ENCODE data around the gene MBIP.
"Not testable (repeated sequence)": the region's sequence is repeated elsewhere in the genome, so short reads cannot be mapped to it uniquely, and the experiment has no call there.

MBIP gene

DNA sequence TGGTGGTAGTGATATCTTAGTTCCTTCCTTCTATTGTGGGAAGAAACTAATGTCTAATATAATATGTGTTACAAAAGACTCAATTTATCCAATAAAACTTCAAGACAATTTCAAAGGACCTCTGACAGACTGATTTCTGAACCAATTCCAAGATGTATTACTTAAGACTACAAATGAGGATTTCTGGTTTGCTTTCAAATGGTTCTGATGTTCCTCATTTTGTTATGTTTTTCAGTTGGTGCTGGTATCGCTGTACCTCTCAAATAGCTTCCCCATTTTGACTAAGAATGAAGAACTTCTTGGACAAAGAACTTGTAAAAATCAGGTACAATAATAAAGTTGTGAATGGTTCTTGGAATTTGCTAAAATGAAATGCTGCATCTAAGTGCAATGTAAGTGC, 19.4 kb upstream of the MBIP start:
- Histone ChIP-seq H3K27me3 (ENCODE audit: low read depth, low read length) (no peaks in the 10 kb centered on the region), H3K36me3 (ENCODE audit: control insufficient read depth in 1 of 2, insufficient read depth in 2 of 2, low read length in 2 of 2) (no peaks in the 10 kb centered on the region), H3K4me3 (ENCODE audit: low read depth in 1 of 2, low read length in 2 of 2) (no peak overlapping the region), H3K27ac (ENCODE audit: low read length) (no peak overlapping the region), H3K4me1 (ENCODE audit: control insufficient read depth in 1 of 2, insufficient read depth in 2 of 2, low read length in 2 of 2) (no peaks in the 10 kb centered on the region), H3K9me3 (ENCODE audit: control insufficient read depth in 1 of 2, low read length in 2 of 2) (no peaks in the 10 kb centered on the region)

DNA sequence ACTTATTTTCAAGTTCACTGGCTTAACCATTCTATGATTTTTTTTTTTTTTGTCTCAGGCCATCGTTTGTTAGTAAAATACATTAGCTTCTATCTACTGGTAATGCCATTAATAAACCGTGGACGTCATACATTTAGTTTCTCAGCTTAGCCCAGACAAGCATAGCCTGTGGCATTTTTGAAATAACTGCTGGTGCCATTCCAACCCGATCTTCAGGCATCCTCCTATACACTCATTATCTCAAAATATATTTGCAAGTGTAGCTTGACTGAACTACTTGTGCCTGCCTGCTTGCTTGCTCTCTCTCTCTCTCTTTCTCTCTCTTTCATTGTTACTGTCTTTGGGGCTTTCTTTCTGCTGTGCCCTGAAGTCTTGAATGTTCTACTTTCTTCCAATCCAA, 12.7 kb upstream of the MBIP start:
- Histone ChIP-seq H3K4me3 (ENCODE audit: low read depth in 1 of 2, low read length in 2 of 2) (no peak overlapping the region), H3K9me3 (ENCODE audit: control insufficient read depth in 1 of 2, low read length in 2 of 2) (no peaks in the 10 kb centered on the region), H3K27me3 (ENCODE audit: low read depth, low read length) (no peaks in the 10 kb centered on the region), H3K4me1 (ENCODE audit: control insufficient read depth in 1 of 2, insufficient read depth in 2 of 2, low read length in 2 of 2) (no peaks in the 10 kb centered on the region), H3K36me3 (ENCODE audit: control insufficient read depth in 1 of 2, insufficient read depth in 2 of 2, low read length in 2 of 2) (no peaks in the 10 kb centered on the region), H3K27ac (ENCODE audit: low read length) (no peak overlapping the region)

DNA sequence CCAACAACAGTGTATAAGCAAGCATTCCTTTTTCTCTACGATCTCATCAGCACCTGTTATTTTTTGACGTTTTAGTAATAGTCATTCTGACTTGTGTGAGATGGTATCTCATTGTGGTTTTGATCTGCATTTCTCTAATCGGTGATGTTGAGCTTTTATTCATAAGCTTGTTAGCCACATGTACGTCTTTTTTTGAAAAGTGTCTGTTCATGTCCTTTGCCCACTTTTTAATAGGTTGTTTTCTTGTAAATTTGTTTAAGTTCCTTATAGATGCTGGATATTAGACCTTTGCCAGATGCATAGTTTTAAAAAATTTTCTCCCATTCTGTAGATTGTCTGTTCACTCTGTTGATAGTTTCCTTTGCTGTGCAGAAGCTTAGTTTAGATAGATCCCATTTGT, 7.1 kb upstream of the MBIP start:
- H3K4me3 ChIP-seq (ENCODE audit: low read depth in 1 of 2, low read length in 2 of 2); H3K9me3 ChIP-seq (ENCODE audit: control insufficient read depth in 1 of 2, low read length in 2 of 2); H3K4me1 ChIP-seq (ENCODE audit: control insufficient read depth in 1 of 2, insufficient read depth in 2 of 2, low read length in 2 of 2); H3K36me3 ChIP-seq (ENCODE audit: control insufficient read depth in 1 of 2, insufficient read depth in 2 of 2, low read length in 2 of 2); H3K27ac ChIP-seq (ENCODE audit: low read length); H3K27me3 ChIP-seq (ENCODE audit: low read depth, low read length): not testable (repeated sequence)

DNA sequence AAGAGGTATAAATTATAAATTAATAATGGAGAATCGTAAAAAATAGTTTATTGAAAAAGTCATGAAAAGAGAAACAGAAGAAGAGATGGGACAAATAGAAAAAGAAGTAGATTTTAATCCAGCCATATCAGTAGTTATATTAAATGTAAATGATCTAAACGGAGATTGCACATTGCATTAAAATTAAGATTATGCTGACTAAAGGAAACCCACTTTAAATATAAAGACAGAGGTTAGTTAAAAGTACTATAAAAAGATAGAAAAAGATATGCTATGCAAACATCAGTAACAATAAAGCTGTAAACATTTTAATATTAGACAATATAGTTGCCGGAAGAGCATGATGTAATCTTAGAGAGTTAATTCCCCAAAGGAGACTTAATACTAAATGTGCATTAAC, 5.4 kb upstream of the MBIP start:
- H3K27me3 ChIP-seq (ENCODE audit: low read depth, low read length): no peaks in the 10 kb centered on the region
- no peak overlapping the region for H3K4me3 ChIP-seq (ENCODE audit: low read depth in 1 of 2, low read length in 2 of 2)

DNA sequence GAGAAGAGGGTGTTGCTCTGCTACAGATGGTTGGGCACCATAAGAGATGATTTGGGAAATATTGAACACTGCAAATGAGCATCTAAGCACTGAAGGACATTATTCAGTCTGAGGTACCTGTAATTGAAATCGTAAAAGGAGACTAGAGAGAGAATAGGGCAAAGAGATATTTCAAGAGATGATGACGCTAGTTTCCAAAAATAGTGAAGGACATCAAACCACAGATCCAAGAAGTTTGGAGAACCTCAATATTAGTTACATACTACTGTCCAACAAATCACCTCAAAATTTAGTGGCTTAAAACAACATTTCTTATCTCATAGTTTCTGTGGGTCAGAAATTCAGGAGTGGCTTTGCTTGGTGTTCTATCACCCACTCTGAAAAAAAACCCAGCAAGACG, 4.5 kb upstream of the MBIP start:
- Histone ChIP-seq H3K36me3 (ENCODE audit: control insufficient read depth in 1 of 2, insufficient read depth in 2 of 2, low read length in 2 of 2) (no peaks in the 10 kb centered on the region), H3K27ac (ENCODE audit: low read length) (no peak overlapping the region), H3K4me1 (ENCODE audit: control insufficient read depth in 1 of 2, insufficient read depth in 2 of 2, low read length in 2 of 2) (no peaks in the 10 kb centered on the region), H3K9me3 (ENCODE audit: control insufficient read depth in 1 of 2, low read length in 2 of 2) (peaks cover 0 to 5% of the 10 kb centered on the region in 2 donors), H3K4me3 (ENCODE audit: low read depth in 1 of 2, low read length in 2 of 2) (no peak overlapping the region), H3K27me3 (ENCODE audit: low read depth, low read length) (no peaks in the 10 kb centered on the region)

More for the DNA sequence above, 5.4 kb upstream of the MBIP start:
- Histone ChIP-seq H3K27ac (ENCODE audit: low read length) (no peak overlapping the region), H3K4me1 (ENCODE audit: control insufficient read depth in 1 of 2, insufficient read depth in 2 of 2, low read length in 2 of 2) (no peaks in the 10 kb centered on the region), H3K9me3 (ENCODE audit: control insufficient read depth in 1 of 2, low read length in 2 of 2) (peaks cover 0 to 5% of the 10 kb centered on the region in 2 donors), H3K36me3 (ENCODE audit: control insufficient read depth in 1 of 2, insufficient read depth in 2 of 2, low read length in 2 of 2) (no peaks in the 10 kb centered on the region)

DNA sequence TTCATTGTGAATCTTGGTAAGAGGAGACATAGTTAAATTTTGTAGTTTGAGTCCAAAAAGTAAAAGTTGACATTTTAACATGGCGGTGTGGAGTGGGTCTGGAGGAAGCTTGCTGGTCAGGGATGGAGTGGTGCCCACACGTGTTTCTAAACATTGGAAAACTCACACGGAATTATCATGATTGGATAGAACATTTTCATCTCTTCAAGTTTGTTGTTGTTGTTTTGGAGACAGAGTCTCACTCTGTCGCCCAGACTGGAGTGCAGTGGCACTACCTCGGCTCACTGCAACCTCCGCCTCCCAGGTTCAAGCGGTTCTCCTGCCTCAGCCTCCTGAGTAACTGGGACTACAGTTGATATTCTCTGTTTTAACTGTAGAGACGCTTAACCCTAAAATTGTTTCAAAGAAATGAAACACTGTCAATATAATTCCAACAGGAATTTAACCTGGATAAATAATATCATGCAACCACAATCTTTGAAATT, 502 bp upstream of the MBIP start:
- Histone ChIP-seq H3K4me1 (ENCODE audit: control insufficient read depth in 1 of 2, insufficient read depth in 2 of 2, low read length in 2 of 2) (peaks cover 0 to 15% of the 10 kb centered on the region in 2 donors), H3K27ac (ENCODE audit: low read length) (no peak overlapping the region), H3K4me3 (ENCODE audit: low read depth in 1 of 2, low read length in 2 of 2) (peak overlapping the region; percentile 78 to 80), H3K9me3 (ENCODE audit: control insufficient read depth in 1 of 2, low read length in 2 of 2) (no peaks in the 10 kb centered on the region), H3K36me3 (ENCODE audit: control insufficient read depth in 1 of 2, insufficient read depth in 2 of 2, low read length in 2 of 2) (no peaks in the 10 kb centered on the region), H3K27me3 (ENCODE audit: low read depth, low read length) (no peaks in the 10 kb centered on the region)

DNA sequence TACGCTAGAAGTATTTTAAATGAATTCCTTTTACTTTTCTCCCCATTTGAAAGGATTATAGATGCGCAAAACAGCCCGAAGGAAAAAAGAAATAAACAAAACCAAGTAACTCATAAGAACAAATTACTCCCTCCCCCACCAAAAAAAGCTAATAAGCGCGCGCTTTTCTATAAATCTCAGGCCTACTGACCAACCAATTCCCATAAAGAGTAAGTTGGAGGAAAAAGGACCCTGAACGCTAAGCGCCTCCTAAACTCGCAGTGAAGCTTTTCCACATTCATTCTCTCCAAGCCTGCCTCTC, 588 bp downstream of the MBIP start:
- no peaks in the 10 kb centered on the region for H3K27me3 ChIP-seq (ENCODE audit: low read depth, low read length)
- peak overlapping the region; percentile 78 to 80 for H3K4me3 ChIP-seq (ENCODE audit: low read depth in 1 of 2, low read length in 2 of 2)
- no peaks in the 10 kb centered on the region for H3K9me3 ChIP-seq (ENCODE audit: control insufficient read depth in 1 of 2, low read length in 2 of 2)
- no peaks in the 10 kb centered on the region for H3K36me3 ChIP-seq (ENCODE audit: control insufficient read depth in 1 of 2, insufficient read depth in 2 of 2, low read length in 2 of 2)
- H3K27ac ChIP-seq (ENCODE audit: low read length): peak overlapping the region; percentile 89
- H3K4me1 ChIP-seq (ENCODE audit: control insufficient read depth in 1 of 2, insufficient read depth in 2 of 2, low read length in 2 of 2): peaks cover 0 to 15% of the 10 kb centered on the region in 2 donors

DNA sequence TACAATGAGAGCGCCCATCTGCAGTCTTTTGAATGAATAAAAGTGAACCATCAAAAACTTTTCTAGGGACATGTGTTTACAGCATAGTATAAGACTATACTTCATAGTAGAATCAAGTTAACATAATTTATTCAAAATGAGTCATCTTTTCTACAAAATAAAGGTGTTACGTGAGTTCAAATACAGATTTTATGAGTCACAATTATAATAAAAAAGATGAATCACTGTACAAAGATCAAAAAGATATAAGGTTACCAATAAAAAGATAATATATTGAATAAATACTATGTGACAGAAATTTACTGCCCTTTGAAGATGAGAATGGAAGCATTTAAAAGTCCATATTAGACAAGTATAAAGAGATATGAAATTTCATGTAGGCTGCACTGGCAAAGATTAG, 2.8 kb downstream of the MBIP start:
- peaks cover 0 to 15% of the 10 kb centered on the region in 2 donors for H3K4me1 ChIP-seq (ENCODE audit: control insufficient read depth in 1 of 2, insufficient read depth in 2 of 2, low read length in 2 of 2)
- H3K4me3 ChIP-seq (ENCODE audit: low read depth in 1 of 2, low read length in 2 of 2): no peak overlapping the region
- no peaks in the 10 kb centered on the region for H3K27me3 ChIP-seq (ENCODE audit: low read depth, low read length)
- no peak overlapping the region for H3K27ac ChIP-seq (ENCODE audit: low read length)
- H3K36me3 ChIP-seq (ENCODE audit: control insufficient read depth in 1 of 2, insufficient read depth in 2 of 2, low read length in 2 of 2): peaks cover 6 to 11% of the 10 kb centered on the region in 2 donors
- no peaks in the 10 kb centered on the region for H3K9me3 ChIP-seq (ENCODE audit: control insufficient read depth in 1 of 2, low read length in 2 of 2)

DNA sequence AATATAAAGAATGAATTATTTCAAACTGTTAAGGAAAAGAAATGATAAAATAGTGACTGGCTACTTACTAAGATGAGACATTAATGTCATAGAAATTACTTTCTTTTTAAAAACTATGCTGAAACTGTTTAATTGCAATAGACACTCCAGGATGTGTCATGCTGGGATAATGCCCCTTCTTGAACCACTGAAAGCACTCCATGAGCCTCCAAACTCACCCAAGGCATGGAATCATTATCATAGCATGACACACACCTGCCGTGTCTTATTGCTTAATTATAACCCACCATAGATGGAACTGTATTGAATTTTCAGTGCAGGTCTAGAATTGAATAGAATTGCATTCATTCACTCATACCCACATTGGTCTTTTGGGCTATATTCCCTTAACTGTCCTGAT, 4.3 kb downstream of the MBIP start:
- Histone ChIP-seq H3K36me3 (ENCODE audit: control insufficient read depth in 1 of 2, insufficient read depth in 2 of 2, low read length in 2 of 2) (peaks cover 10 to 17% of the 10 kb centered on the region in 2 donors), H3K9me3 (ENCODE audit: control insufficient read depth in 1 of 2, low read length in 2 of 2) (no peaks in the 10 kb centered on the region), H3K27ac (ENCODE audit: low read length) (no peak overlapping the region), H3K27me3 (ENCODE audit: low read depth, low read length) (no peaks in the 10 kb centered on the region), H3K4me1 (ENCODE audit: control insufficient read depth in 1 of 2, insufficient read depth in 2 of 2, low read length in 2 of 2) (peaks cover 0 to 15% of the 10 kb centered on the region in 2 donors), H3K4me3 (ENCODE audit: low read depth in 1 of 2, low read length in 2 of 2) (no peak overlapping the region)

DNA sequence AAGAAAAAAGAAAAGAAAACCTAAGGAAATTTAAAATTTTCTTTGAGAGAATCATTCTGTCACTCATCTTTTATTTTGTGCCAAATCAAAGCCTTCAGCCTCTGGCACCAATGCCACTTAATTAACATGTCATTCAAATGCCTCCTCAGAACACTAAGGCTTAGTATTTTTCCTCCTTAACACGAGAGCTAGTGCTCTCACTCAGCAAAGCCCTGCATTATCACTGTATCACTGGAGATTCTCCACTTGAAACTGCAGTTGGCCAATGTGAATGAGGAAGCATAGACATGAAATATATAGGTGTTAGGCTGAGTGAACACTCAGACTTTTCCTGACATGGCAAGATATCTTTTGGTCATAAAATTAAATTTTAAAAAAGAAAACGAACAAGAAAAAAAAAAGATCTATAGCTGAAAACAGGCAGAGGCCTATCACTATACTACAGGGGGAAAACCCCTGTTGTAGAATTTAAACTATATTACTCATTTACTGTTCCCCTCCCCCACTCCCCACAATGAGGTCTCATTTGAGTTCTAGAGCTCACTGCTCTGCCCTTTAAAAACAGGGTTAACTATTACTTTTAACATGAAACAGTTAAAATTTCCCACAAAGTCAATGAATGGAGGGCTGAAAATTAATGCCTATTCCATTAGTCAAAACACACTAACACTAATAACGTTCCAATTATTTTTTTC, 5.1 kb downstream of the MBIP start:
- H3K27me3 ChIP-seq (ENCODE audit: low read depth, low read length): no peaks in the 10 kb centered on the region
- no peak overlapping the region for H3K27ac ChIP-seq (ENCODE audit: low read length)

DNA sequence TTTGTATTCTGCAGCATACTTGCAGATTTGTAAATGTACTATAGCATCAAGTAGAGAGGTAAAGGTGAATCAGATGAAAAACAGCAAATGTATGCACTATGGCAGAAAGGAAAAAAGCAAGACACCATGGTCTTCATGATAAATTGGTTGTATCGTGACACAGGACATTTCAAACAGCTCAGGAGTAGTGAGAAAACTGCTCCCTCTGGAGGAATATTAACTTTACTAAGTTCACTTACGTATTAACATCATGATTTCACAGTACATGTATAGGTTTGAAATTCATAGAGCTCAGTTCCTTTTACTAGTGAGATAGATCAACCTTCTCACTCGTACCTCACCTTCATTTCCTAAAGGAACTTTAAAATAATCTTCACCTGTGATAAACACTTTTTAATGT, 6.5 kb downstream of the MBIP start:
- peaks cover 32 to 38% of the 10 kb centered on the region in 2 donors for H3K36me3 ChIP-seq (ENCODE audit: control insufficient read depth in 1 of 2, insufficient read depth in 2 of 2, low read length in 2 of 2)
- no peaks in the 10 kb centered on the region for H3K9me3 ChIP-seq (ENCODE audit: control insufficient read depth in 1 of 2, low read length in 2 of 2)
- no peaks in the 10 kb centered on the region for H3K27me3 ChIP-seq (ENCODE audit: low read depth, low read length)
- peaks cover 0 to 14% of the 10 kb centered on the region in 2 donors for H3K4me1 ChIP-seq (ENCODE audit: control insufficient read depth in 1 of 2, insufficient read depth in 2 of 2, low read length in 2 of 2)
- no peak overlapping the region for H3K27ac ChIP-seq (ENCODE audit: low read length)
- no peak overlapping the region for H3K4me3 ChIP-seq (ENCODE audit: low read depth in 1 of 2, low read length in 2 of 2)

More for the DNA sequence above, 5.1 kb downstream of the MBIP start:
- Histone ChIP-seq H3K36me3 (ENCODE audit: control insufficient read depth in 1 of 2, insufficient read depth in 2 of 2, low read length in 2 of 2) (peaks cover 18 to 26% of the 10 kb centered on the region in 2 donors), H3K4me3 (ENCODE audit: low read depth in 1 of 2, low read length in 2 of 2) (no peak overlapping the region), H3K9me3 (ENCODE audit: control insufficient read depth in 1 of 2, low read length in 2 of 2) (no peaks in the 10 kb centered on the region), H3K4me1 (ENCODE audit: control insufficient read depth in 1 of 2, insufficient read depth in 2 of 2, low read length in 2 of 2) (peaks cover 0 to 15% of the 10 kb centered on the region in 2 donors)

DNA sequence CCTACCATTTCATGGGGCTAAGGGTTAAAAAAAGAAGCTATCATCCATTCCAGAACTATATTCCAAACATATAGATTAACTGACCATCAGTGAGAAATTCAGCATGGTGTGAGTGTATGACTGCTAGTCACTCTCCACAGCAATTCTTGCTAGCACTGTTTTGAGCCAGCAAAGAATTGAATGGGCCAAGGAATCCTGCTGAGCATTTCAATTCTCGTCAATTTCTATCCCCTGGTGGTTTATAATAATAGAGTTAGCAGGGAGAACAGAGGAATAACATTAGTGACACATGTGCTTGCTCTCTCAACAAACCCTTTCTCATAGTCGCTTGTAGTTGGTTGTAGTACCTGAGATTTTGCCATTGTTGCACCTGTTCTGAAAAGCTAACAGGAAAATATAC, 7.2 kb downstream of the MBIP start:
- Histone ChIP-seq H3K4me3 (ENCODE audit: low read depth in 1 of 2, low read length in 2 of 2) (no peak overlapping the region), H3K27me3 (ENCODE audit: low read depth, low read length) (no peaks in the 10 kb centered on the region), H3K9me3 (ENCODE audit: control insufficient read depth in 1 of 2, low read length in 2 of 2) (no peaks in the 10 kb centered on the region), H3K27ac (ENCODE audit: low read length) (no peak overlapping the region), H3K36me3 (ENCODE audit: control insufficient read depth in 1 of 2, insufficient read depth in 2 of 2, low read length in 2 of 2) (peaks cover 35 to 45% of the 10 kb centered on the region in 2 donors), H3K4me1 (ENCODE audit: control insufficient read depth in 1 of 2, insufficient read depth in 2 of 2, low read length in 2 of 2) (peaks cover 0 to 10% of the 10 kb centered on the region in 2 donors)

Data from muscle layer of duodenum (tissue), 2 donors.